GM18498 (cell line): ENCODE results near the gene ANP32B.
"Not testable (repeated sequence)": the region's sequence is repeated elsewhere in the genome, so short reads cannot be mapped to it uniquely, and the experiment has no call there.

ENCODE experiments used
- ATAC-seq: cut with Tn5 transposase; IDR thresholded peaks from one replicate; pipeline ENCODE4 v1.9.1; 2021; ENCODE audit warnings: mild to moderate bottlenecking, moderate library complexity; ENCODE audit not compliant: unreplicated experiment

The ANP32B gene

GRCh38 chr9:97962575-97962974 is 20.6 kb upstream of the ANP32B start:
- ATAC-seq, result no peak

DNA sequence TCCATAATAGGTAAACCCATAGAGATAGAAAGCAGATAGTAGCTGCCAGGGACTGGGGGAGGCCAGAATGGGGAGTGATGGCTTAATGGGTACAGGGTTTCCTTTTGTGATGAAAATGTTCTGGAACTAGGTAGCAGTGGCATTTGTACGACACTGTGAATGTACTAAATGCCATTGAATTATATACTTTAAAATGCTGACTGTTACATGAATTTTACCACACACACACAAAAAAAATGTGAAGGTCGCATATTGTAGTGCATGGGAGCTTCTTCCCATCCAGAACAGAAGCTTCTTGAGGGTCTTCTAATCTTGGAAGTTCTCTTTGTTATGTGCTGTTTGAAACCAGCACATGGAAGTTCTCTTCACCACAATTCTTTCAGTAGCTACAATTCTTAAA is 19.9 kb upstream of the ANP32B start:
- ATAC-seq, result no peak

DNA sequence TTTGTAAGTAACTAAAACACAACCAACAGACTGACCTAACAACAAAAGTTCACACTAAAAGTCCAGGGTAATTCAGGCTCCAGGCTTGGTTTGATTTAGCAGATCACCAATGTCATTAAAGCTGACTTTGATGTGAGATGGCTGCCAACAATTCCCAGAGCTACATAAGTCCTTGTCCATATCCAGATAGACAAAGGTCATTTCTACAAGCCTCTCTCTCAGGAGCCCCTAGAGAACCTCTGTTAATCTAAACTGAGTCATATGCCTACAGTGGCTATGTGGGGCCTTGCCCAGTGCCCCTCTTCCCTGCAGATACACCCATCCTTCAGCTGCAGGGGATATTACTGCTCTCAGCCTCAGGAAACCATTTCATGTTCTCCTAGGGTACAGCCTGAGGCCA is 18.2 kb upstream of the ANP32B start:
- no peak for ATAC-seq

DNA sequence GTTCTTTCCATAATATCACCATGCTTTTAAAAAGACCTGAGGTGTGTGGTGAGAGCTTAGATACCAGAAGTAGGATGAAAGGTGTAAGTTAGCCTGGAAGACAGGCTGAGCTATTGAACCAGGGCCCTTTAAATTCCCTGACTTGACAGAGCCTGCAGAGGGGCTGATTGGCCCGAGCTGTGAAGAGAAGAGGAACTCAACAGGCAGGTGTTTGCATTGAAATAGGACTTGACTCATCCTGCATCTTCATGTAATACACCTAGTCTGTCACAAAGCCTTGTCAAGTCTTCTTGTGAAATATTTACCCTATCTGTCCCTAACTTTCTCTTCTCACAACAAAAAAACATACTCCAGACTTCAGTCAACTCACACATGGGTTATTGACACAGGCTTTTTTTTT is 16.6 kb upstream of the ANP32B start:
- no peak for ATAC-seq

DNA sequence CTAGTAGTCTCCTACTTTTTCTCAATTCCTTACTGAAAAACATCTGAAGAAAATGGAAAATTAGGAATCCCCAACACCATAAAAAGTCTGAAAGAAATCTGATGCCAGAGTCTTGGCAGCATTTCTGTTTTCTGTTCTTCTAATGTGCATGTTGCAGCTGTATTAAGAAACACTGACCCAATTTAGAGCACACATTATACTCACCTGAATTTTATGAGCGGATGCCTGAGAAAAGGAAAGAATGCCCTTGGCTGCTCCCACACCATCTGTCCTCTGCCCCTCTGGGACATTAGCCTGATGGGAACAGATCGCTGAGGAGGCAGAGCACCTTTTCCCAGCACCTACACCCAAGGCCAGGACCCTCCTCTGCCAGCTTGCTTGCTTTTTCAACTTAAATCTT is 14.1 kb upstream of the ANP32B start:
- ATAC-seq, result no peak

GRCh38 chr9:97970165-97970564 is 13.0 kb upstream of the ANP32B start:
- no peak for ATAC-seq

DNA sequence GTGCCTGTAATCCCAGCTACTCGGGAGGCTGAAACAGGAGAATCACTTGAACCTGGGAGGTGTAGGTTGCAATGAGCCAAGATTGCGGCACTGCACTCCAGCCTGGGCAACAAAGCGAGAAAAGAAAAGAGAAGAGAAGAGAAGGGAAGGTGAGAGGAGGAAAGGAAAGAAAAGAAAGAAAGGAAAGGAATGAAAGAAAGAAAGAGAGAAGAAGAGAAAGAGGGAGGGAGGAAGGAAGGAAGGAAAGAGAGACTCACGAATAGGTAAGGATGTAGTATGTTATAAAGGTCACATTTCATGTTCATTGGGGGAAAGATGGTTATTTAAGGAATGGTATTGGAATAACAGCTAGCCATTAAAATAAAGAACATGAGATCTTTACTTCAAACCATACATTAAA is 10.4 kb upstream of the ANP32B start:
- no peak for ATAC-seq

GRCh38 chr9:97975376-97975775 is 7.8 kb upstream of the ANP32B start:
- no peak for ATAC-seq

DNA sequence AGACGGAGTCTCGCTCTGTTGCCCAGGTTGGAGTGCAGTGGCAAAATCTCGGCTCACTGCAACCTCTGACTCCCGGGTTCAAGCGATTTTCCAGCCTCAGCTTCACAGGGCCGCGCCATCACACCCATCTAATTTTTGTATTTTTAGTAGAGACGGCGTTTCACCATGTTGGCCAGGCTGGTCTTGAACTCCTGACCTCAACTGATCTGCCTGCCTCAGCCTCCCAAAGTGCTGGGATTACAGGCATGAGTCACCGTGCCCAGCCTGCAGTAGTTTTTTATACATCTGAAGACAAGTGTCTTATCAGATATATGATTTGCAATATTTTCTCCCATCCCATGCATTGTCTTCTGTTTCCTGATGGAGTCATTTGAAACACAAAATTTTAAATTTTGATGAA is 6.5 kb upstream of the ANP32B start:
- not testable (repeated sequence) for ATAC-seq

GRCh38 chr9:97978371-97979130 is 4.6 kb upstream of the ANP32B start:
- no peak for ATAC-seq

DNA sequence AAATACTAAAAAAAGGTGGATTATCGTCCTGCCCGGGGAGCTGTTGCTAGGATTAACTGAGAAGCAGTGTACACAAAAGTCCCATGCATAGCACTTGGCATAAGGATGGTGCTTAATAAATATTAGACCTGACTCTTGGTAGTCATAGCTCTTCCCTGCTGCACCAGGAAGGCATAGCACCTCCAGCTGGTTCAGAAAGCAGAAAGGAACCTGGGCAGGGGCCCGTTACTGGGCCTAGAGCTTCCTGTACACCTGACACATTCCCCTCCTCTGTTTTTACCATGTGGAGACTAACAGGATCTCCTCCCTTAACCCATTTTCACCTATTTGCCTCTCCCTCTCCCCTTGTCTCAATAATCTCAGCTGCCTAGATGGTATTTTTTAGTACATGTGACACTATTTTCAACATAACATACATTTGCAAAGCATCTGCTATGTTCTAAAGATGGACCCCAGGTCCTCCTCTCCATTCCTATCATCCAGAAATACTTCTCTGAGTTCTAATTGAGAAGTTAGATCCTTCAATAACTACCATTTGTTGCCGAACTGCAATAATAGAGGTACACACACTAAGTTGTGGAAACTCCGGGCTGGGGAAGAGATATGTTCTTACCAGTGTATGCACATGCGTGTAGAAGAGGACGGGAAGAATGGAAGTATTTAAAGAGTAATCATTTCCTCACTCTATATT is 3.2 kb upstream of the ANP32B start:
- ATAC-seq, result no peak

GRCh38 chr9:97980479-97980803 is 2.7 kb upstream of the ANP32B start:
- ATAC-seq, result no peak

- no peak for ATAC-seq
These were observed 2.0 kb upstream of the ANP32B start for GRCh38 chr9:97980918-97981845.

- no peak for ATAC-seq
These were observed 1.1 kb upstream of the ANP32B start for GRCh38 chr9:97981846-97982682.

DNA sequence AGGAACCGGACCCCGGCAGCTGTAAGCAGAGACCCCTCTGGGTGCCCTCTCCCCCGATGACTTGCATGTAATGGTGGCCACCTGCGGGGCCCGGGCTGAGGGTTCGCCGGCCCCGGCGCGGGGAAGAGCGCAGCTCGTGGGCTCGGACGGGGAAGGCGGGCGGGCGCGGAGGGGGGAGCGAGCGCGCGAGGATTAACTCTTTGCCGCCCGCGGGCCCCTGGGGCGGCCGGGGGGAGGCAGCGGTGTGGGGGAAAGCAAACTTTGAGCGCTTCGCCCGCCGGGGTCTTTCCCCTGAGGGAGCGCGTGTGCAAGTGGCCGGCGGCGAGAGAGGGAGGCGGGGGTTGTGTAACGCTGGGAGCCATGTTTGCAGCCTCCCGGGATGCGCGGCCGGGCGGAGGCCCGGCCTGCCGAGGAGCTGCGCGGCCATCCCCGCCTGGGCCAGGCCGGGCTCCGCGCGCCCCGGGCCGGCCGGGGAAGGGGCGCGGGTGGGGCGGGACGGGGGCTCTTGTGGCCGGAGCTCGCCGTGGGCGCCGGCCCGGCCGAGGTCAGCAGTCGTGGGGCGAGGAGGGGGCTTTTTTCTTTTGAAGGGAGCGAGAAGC is 547 bp downstream of the ANP32B start:
- peak; percentile 20 for ATAC-seq

- peak; percentile 39 for ATAC-seq
These were observed 1.3 kb downstream of the ANP32B start for GRCh38 chr9:97984188-97985057.

DNA sequence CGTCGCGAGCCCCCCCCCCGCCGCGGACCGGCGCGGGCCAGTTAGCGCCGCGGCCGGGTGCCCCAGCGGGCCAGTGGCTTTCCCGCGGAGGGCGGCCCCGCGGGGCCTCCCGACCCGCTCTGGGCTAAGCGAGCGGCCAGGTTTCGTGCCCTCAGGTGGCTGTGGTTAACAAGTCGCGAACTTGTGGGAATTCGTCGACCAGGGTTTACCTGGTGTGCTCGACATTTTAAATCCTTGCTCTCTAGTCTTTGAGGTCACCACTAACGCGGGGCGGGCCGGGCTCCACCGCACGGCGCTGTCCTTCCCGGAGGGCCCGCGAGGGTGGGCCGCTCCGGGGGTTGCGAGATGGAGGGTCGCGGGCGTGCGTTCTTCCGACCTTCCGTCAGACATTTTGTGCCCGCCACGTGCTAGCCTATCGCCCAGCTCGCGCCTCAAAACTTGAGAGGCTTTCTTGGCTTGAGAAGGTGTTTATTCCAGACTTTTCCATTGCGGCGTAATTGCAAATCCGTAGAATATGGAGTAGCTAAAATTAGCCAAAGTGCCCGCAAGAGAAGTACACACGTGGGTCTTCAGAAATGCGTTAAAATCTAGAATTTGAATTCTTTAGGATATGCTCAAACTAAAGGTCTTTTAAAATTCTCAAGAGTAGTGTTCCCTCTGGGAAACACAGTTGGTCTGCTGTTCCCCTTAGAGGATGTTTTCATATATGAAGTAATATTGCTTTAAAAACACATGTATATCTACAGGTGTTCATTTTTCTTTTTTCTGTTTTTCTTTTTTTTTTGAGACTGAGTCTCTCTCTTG is 2.1 kb downstream of the ANP32B start:
- ATAC-seq, result peak; percentile 18

GRCh38 chr9:97987487-97987886 is 4.3 kb downstream of the ANP32B start:
- no peak for ATAC-seq

DNA sequence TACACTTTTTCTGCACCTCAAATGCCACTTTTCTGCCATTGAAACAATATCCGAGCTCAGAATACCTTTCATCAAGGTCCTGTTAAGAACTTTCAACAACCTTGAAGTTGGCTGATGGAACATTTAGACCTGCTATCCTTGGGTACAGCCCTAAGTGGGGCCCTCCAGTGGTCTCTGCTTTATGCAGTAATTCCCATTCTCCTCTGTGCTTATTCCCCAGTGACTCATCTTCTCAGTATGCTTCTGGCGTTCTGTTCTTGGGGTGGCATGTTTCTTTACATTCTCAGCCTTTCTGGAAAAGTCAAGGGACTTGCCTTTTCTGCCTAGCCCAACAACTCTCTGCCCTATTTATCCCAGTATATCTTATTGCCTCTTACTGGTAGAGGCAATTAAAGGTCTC is 7.1 kb downstream of the ANP32B start:
- no peak for ATAC-seq
